Measurements from ENCODE around the gene CD4.
A peak's percentile ranks its signal among the peaks of the same experiment; 100 is the strongest.

The CD4 gene

DNA sequence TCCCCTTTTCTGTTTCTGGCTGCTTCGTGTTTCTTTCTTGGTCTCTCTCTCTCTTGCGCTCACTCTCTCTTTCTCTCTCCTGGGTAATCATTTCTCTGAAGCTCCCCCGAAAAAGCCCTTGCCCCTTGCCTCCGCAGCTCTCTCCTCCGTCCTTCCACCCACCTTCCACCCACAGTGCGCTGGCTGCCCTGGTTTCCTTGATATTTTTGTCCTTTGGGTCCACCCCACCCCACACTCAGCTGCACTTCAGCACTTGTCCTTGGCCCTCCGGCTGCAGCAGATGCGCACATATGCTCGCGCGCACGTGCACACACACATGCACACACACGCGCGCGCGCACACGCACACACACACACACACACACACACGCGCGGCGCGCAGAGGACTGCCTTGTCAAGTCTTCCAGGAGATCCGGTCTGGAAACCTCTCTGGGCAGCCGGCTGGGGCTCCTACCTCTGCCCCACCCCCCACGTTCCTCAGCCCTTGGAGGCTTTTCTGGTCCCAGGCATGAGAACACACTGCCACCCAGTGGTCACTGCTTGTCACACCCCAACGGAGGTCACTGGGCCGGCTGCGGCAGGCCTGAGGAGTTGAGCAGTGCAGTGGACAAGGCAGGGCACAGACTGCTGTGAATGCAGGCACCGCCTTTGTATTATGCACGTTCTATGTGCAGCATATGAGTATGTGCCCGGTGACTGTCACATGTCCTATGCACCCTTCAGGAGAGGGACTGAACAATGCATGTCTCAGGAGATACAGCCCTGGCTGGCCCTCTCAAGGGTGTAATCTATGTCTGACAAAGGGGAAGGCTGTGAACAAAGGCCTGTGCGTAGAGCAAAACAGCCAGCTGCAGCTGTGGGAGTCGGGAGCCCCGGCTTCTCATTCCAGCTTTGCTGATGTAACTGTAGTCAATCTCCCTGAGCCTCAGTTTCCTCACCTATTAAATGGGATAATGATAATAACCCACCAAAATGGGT is 10.5 kb upstream of the CD4 start:
- DNase-seq, result peak; percentile 91

DNA sequence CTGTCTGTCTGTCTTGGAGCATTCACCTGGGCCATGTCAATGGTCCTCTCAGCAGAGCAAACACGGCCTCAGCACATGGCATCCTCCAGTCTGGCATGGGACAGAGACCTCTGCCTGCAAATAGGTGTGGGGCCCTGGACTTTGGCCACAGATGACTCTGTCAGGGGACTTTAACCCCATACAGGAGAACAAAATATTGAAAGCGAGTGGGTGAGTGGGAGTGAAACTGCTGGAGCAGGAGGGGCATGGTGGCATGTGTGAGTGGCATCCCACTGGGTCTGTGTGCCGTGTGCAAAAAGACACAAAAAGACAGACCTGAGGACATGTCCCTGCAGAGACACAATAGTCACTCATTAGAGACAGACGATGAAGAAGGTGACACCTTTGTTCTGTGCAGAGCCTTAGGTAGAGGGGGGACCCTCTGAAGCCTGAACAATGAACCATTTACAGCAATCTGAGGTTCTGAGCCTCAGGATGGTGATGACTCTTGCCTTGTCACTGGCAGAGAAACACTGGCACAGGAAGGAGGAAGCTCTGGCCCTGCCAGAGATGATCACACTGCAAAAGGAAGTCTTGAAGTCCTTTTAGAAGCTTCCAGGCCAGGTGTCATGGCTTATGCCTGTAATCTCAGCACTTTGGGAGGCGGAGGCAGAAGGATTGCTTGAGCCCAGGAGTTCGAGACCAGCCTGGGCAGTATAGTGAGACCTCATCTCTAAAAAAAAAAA is 9.5 kb upstream of the CD4 start:
- DNase-seq, result no peak

DNA sequence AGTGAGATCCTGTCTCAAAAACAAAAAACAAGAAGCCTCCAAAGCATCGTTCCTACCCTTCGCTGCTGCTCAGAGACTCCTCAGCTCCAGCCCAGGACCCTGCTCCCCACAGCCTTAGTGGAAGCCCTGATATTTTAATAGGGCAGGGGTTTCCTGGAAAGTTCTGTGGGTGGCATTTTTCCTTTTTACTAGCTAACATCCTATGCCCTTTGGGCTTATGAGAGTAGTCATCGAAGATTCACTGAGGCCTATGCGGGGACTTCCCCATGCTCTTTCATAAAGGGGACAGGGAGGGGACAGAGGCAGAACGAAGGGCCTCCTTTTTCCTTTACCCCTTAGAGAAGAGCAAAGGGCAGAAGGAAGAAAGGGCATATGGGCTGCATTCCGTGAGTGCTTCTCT is 8.8 kb upstream of the CD4 start:
- no peak for DNase-seq

DNA sequence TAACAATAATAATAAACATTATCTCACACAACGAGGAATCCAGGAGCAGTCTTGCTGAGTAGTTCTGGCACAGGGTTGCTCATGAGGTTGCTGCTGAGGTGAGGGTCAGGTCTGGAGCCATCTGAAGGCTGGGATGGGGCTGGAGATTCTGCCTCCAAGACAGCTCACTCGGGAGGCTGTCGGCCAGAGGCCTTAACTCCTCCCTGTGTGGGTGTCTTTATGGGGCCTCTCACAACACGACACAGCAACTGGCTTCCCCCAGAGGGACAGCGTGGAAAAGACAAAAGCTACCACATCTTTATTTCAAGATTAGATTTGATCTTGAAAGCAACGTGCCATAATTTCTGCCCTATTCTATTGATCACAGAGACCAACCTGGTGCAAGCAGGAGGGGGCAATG is 7.2 kb upstream of the CD4 start:
- no peak for DNase-seq

DNA sequence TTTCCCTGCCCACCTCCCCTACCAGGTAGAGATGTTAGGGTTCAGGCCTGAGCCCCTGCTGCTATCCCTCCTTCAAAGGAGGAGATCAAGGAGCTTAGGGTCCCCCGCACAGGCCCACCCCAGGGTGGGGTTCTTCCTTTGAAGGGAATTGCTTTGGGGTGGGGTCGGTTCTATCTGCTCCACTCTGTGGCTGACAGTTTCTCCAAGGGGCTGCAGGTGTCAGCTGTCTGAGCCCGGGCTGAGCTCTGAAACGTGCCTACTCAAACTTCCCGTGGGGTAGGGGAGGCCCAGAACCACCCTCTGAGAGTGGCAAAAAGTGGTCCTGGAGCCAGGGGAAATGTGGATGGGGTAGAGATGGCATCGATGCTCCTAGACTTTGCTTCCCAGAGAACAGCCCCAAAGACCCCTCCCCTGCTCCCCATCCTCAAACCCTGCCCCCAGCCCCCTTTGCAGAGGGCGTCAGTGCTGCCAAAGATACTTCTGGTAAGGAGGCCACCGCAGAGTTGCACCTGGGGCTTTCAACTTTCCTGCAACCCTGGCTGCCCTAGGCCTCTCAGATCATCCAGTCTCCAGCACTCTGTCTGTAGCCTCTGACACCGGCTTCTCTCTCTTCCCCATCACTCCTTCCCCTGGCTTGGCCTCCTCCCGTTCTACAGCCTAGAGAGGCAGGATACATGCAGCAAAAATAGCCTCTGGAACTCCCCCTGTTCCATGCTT is 6.3 kb upstream of the CD4 start:
- DNase-seq, result no peak

DNA sequence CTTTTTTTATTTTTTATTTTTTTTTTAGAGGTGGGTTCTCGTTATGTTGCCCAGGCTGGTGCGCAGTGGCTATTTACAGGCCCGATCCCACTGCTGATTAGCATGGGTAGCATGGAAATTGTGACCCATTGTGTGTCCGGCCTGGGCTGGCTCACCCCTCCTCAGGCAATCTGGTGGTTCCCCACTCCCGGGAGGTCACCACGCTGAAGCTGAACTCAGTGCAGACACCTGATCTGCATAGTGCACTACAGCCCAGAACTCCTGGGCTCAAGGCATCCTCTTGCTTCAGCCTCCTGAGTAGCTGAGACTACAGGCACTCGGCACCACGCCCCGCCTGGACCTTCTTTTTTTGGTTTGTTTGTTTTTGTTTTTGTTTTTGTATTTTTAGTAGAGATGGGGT is 5.5 kb upstream of the CD4 start:
- DNase-seq, result no peak

DNA sequence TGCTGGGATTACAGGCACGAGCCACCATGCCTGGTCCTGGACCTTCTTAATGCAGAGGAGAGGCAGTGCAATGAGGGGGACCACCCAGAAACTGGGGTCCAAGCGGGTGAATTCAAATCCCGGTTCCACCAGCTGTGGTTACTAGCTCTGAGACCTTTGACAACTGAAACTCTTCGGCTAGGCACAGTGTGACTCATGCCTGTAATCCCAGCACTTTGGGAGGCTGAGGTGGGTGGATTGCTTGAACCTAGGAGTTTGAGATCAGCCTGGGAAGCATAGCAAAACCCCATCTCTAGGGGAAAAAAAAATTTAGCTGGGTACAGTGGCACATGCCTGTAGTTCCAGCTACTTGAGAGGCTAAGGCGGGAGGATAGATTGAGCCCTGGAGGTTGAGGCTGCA is 5.0 kb upstream of the CD4 start:
- DNase-seq, result no peak

DNA sequence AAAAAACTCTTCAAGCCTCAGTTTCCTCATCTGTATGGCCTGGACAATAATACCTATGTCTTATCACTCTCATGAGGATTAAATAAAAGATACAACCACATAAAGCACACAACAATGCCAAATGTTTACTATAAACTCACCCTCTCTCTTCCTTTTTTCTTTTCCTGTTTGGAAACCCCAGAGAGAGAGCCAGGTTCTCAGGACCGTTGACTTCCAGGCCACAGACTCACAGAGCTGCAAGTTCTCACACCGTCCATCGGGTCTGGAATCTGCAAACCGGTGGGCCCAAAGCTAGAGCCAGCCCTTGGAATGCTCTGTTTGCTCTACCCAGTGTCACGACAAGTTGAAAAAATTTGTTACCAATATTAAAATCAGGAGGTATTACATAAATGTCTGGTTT is 4.6 kb upstream of the CD4 start:
- DNase-seq, result no peak

DNA sequence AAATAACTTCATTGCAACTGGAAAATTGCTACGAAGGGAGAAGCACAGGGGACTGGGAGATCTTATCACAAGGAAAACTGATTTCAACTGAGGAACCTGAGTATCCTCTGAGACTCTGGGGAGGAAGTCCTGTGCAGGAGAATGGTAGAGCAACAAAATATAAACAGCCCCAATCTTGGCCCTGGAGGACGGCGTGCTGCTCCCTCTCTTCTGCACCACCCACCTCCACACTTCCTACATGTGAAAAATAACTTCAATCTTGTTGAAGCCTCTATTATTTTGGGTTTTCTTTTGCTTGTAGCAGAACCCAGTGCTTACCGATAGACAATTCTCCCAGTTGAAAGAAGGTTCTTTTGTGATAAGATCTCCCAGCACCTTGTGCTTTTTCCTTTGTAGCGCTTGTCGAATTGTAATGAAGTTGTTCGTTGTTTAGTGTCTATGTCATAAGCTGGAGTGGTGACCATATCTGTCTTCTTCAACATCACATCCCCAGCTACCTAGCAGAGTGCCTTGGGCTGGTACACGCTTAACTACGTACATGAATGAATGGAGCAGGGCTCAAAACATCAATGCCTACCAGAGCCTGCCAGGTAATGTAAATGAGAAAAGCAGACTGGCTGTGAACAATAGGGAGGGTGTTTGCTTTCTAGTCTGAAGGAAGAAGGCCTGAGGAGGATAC is 2.8 kb upstream of the CD4 start:
- no peak for DNase-seq

DNA sequence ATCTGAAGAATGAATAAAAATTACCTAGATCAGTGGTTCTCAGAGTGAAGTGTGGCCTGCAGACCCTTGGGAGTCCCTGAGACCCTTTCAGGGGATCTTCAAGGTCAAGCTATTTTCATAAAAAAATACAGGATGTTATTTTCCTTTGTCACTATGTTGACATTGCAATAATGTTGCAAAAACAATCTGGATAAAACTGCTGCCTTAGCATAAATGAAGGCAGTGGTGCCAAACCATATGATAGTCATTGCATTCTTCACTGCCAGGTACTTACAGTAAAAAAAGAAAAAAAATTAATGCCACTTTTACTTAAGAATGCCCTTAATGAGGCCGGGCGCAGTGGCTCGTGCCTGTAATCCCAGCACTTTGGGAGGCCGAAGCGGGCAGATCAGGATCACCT is 2.0 kb upstream of the CD4 start:
- DNase-seq, result no peak

DNA sequence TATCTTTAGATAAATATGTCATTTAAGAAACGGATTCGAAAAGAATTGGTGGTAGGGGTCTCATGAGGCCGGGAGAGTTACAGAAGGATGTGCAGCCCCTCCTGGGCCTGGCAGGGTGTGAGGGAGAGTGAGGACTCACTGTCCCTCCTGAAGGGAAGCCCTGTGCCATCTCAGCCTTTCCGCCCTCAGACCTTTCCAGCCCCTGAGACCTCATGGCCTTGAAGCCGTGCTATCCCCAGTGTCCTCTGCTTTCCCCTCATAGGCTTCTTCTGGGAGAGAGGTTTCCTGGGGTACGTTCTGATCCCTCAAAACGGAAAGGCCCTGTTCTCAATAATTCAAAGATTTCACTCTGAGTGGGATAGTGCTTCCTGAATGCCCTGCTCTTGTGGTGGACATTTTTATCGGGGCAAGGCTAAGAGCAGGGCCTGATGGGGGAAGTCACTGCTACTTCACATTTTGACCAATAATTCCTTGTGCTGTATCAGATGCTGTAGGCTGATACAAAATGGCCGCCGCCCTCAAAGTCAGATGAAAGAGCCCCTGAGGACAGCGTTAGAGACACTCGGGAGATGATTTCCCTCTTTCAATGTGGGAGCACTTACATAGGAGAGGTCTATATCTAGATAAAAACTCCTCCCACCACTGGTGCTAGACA is 1.3 kb downstream of the CD4 start:
- DNase-seq, result no peak

DNA sequence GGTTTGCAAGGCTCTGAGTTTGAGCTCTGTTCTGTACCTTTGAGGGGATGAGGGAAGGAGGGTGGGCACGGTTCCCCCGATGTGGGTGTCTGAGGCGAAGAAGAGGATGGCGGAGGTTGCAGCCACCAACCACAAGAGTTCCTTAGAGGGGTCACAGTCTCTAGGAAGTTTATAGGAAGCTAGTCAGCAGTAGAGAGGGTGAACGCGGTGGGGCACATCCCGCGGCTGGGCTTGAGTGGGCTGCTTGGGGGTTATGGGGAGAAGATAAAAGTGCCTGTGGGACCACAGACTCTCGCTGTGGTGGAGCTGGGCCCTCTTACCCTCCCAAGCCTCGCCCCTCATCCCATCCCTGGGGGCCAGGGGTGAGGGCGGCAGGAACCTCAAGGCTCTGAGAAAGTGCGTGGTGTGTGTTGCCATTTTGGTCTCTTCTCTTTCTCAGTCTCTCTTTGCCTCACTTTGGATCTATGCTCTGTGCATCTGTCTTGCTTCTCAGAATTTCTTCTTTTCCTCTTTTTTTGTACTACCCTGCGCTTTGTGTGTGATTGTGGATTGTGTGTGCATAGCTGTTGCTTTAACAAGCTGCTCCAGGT is 2.7 kb downstream of the CD4 start:
- DNase-seq, result no peak

DNA sequence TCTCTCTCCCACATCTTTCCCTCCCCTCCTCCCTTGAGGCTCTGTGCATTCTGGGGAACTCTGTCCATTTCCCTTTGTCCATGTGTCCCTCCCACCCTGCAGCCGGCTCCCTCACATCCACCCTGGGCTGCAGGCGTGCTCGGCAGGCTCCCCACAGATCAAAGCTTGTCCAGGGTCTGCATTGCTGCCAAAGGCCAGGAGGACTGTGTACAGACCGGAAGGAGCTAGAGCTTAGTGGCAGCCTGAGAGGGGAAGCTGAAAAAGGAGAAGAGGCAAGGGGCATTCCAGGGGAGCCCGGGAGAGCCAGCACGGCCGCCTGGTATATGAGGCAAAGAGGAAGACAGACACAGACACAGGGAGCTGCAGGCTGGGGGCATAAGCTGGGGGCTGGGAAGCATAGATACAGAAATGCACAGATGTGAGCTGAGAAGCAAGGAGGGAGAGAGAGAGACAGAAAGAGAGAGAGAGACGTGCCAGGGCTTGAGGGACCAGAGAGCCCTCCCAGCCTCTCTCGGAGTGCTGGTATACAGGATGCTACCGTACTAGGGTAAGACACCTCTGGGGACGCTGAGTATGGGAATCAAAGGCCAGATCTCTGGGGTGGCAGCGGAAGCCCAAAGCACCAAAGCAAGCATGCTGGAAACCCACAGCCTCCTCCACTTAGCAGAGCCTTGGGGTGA is 3.3 kb downstream of the CD4 start:
- DNase-seq, result no peak

DNA sequence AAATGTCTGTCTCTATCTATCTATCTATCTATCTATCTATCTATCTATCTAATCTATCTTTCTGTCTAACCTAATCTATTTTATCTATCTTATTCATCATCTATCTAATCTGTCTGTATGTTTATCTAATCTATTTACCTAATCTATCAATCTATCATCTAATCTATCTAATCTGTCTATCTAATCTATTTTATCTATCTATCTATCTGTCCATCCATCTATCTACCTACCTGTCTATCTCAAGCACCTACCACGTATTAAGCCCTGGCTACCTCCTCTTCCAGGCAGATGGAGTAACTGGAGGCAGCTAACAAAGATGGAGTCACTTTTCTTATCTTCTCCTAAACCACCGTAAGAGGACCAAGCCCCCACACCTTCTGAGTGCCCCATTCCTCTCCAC is 5.8 kb downstream of the CD4 start:
- DNase-seq, result no peak

DNA sequence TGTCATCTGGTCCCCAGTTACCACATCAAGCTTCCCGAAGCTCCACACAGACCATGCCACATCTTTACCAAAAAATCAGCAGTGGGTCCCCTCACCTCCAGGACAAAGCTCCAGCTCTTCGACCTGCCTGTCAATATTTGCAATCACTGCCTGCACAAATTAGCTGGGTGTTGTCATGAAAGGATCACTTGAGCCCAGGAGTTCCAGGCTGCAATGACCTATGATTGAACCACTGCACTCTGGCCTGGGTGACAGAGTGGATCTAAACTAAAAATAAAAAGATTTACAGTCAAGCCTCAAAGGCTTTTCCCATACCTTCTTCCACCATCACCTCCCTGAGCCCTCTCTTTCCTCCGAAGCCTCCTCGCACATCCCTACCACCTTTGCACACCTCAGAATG is 7.2 kb downstream of the CD4 start:
- DNase-seq, result no peak

DNA sequence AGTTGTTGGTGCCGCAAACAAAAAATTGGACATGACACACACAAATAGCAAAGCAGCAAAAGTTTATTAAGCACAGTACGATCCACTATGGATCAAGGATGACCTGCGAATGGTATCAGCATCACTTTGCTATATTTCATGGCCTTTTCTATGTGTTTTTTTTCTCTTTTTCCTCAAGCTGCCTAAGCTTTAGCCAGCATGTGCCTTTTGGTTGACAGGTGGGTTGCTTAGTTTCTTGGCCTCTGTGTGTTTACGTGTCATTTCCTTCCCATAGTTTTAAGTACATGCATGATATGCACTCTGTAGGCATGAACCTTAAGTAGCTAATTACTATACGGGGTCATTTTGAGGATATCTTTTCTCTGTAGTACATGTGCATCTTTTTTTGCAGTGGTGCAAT is 9.8 kb downstream of the CD4 start:
- no peak for DNase-seq

DNA sequence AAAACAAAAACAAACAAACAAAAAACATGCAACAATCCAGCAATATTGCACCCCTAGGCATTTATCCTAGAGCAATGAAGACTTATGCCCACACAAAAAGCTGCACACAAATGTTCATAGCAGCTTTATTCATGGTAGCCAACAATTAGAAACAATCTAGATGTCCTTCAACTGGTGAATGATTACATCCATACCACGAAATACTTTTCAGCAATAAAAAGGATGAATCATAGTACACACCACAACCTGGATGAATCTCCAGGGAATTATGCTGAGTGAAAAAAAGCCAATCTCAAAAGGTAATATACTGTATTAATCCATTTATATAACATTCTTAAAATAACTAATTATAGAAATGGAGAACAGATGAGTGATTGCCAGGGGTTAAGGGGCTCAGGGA is 17.8 kb downstream of the CD4 start:
- no peak for DNase-seq

DNA sequence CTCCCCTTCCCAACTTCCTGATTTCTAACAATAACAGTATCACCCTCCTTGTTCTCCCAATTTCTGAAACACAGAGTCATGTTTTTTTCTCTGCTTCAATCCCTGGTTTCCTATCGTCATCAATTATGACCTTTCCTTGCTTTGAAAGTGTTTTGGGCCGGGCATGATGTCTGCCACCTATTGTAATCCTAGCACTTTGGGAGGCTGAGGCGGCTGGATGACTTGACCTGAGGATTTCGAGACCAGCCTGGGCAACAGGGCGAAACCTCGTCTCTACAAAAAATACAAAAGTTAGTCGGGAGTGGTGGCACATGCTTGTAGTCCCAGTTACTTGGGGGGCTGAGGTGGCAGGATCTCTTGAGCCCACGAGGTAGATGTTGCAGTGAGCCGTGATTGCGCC is 19.7 kb downstream of the CD4 start:
- no peak for DNase-seq

DNA sequence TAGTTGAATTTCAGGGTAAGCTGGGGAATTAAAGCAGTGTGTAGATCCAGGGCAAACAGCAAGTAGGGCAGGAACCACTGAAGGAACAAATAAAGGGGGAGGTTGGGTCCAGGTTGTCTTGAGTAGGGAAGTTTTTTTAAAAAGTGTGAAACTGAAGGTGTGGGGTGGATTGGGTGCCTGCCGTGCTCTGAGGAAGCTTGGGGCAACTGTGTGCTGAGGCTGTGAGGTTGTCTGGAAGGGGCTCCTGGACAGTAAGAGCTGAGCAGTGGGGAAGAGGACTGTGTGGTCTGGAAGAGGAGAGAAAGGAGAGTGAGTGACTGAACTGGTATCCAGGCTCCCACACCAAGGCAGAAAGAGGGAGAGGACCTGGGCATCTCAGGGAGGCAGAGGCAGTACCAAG is 21.4 kb downstream of the CD4 start:
- DNase-seq, result no peak

DNA sequence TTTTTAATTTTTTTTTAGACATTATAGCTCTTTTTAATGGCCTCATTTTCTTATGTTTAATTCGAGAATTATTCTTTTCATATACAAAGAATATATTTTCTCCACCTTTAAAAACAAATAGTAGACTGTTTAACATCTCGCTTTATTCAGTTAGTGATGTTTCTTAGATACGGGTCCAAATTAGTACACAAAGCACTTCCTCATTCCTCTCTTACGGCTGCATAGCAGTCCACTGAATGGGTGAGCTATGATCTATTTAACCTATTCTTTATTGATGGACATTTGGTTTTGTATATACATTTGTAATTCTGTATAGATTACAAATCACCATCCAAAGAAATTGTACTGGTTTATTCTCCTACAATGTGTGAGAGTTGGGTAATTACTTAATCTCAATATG is 24.0 kb downstream of the CD4 start:
- no peak for DNase-seq

DNA sequence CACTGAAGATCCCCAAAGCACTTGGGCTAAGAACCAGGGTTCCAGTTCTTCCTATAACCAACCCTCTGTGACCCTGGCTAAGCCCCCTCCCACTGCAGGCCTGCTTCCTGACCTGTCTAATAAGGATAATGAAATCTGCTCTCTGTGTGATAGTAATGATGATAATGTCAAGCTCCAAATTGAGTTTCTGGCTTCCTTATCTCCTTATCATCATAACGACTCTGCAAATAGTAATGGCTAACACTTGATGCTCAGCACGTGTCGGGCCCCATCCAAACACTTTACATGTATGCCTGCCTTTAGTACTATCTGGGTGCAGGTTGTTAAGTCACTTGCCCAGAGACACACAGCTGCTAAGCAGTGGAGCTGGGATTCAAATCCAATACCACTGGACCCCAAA is 27.3 kb downstream of the CD4 start:
- DNase-seq, result no peak

DNA sequence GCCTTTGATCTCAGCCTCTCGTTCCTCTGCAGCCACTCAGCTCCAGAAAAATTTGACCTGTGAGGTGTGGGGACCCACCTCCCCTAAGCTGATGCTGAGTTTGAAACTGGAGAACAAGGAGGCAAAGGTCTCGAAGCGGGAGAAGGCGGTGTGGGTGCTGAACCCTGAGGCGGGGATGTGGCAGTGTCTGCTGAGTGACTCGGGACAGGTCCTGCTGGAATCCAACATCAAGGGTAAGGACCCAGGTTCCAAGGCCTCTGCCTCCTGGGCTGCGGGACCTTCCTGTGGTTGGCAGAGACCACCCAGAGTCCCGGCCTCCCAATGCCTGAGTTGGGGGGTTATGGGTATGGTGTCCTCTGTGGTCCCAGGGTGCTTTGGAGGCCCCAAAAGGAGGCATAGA is 27.8 kb downstream of the CD4 start:
- no peak for DNase-seq
